CD8-positive, alpha-beta memory T cell (primary cell): ENCODE data around the gene EIF3F. TPM values are rescaled to one million over a fixed set of nuclear protein-coding genes. Genes with fewer than 3 reads are reported as not detected.
A peak's percentile ranks its signal among the peaks of the same experiment; 100 is the strongest.

Experiments used
- CTCF ChIA-PET: fragments of 350-600 bp; sonication (Branson Sonifier 250); formaldehyde crosslinking; loops from one replicate; lab custom pipeline; 2021; ENCODE audit warnings: antibody characterized with exemption; lab: Charles Lee
- POLR2A ChIA-PET: fragments of 350-600 bp; sonication (Branson Sonifier 250); formaldehyde crosslinking; loops from one replicate; lab custom pipeline; 2021; ENCODE audit warnings: antibody characterized with exemption; lab: Charles Lee
- DNase-seq, 5 donors: peaks; one replicate each; pipeline versions ENCODE4 v3.0.0 to v3.0.0-alpha.2; 2020 to 2022; ENCODE audit warnings: mixed read lengths in 1 of 5
- H3K27ac ChIP-seq: one replicate; pipeline ENCODE4 v1.7.0; 2013; ENCODE audit warnings: low read depth, mild to moderate bottlenecking, low read length, moderate library complexity
- H3K27me3 ChIP-seq: 2 replicates; pipeline ENCODE4 v1.7.0; 2013; ENCODE audit warnings: low read length, mild to moderate bottlenecking; ENCODE audit not compliant: insufficient read depth, poor library complexity, severe bottlenecking
- H3K36me3 ChIP-seq: 2 replicates; pipeline ENCODE4 v1.7.0; 2013; ENCODE audit warnings: mild to moderate bottlenecking, low read length, moderate library complexity; ENCODE audit not compliant: insufficient read depth
- H3K4me1 ChIP-seq: 2 replicates; pipeline ENCODE4 v1.7.0; 2013; ENCODE audit warnings: mild to moderate bottlenecking, low read length, moderate library complexity; ENCODE audit not compliant: insufficient read depth
- H3K4me3 ChIP-seq: 2 replicates; pipeline ENCODE4 v1.7.0; 2013; ENCODE audit warnings: mild to moderate bottlenecking, low read length
- H3K9me3 ChIP-seq: 2 replicates; pipeline ENCODE4 v1.7.0; 2013; ENCODE audit warnings: mild to moderate bottlenecking, low read length
- H3K27ac Mint-ChIP-seq, 8 donors: one replicate each; pipeline ENCODE4 v1.8.0; 2020 to 2021; ENCODE audit warnings: mixed read lengths in 8 of 8, mild to moderate bottlenecking in 6 of 8, inconsistent platforms in 3 of 8, moderate library complexity in 3 of 8
- H3K27me3 Mint-ChIP-seq, 2 donors: one replicate each; pipeline ENCODE4 v1.8.0; 2020 to 2021; ENCODE audit warnings: mixed read lengths in 2 of 2, mild to moderate bottlenecking in 1 of 2, moderate library complexity in 1 of 2
- H3K36me3 Mint-ChIP-seq, 3 donors: one replicate each; pipeline ENCODE4 v1.8.0; 2020 to 2021; ENCODE audit warnings: mixed read lengths in 3 of 3, inconsistent platforms in 1 of 3, mild to moderate bottlenecking in 1 of 3
- H3K4me1 Mint-ChIP-seq, 3 donors: one replicate each; pipeline ENCODE4 v1.8.0; 2020 to 2021; ENCODE audit warnings: mixed read lengths in 3 of 3, inconsistent platforms in 1 of 3, mild to moderate bottlenecking in 1 of 3
- H3K4me3 Mint-ChIP-seq, 7 donors: one replicate each; pipeline ENCODE4 v1.8.0; 2020 to 2021; ENCODE audit warnings: mixed read lengths in 7 of 7, mild to moderate bottlenecking in 6 of 7, moderate library complexity in 4 of 7, inconsistent platforms in 2 of 7
- H3K9me3 Mint-ChIP-seq, 5 donors: one replicate each; pipeline ENCODE4 v1.8.0; 2020 to 2022; ENCODE audit warnings: mixed read lengths in 5 of 5, mild to moderate bottlenecking in 3 of 5, moderate library complexity in 2 of 5, inconsistent platforms in 1 of 5
- polyA plus RNA-seq: library from polyadenylated mRNA; unstranded; fragments of 300-500 nt; fragmentation: Illumina TruSeq; gene quantifications from one replicate; pipeline ENCODE4 v1.2.3, GENCODE V29; 2021
- total RNA-seq, 2 experiments: library from RNA; stranded (reverse); gene quantifications; one replicate each; pipeline ENCODE4 v1.2.3, GENCODE V29; 2021

The EIF3F gene
- total RNA-seq, result 100 to 1,000 TPM; 294 to 306 TPM
- polyA plus RNA-seq, result 359 TPM

GRCh38 chr11:7986768-7987559 lies at the start of gene EIF3F:
EIF3F (plus strand) TSS chr11:7987337; CDS start chr11:7987353, 16 bp downstream.
- Mint-ChIP-seq H3K4me3 (peak within 1 kb of the TSS; percentile 76 to 92 (median 92)), H3K27me3 (peaks cover 0 to 3% of the 10 kb centered on the region in 2 donors), H3K36me3 (peaks cover 0 to 37% (median 3%) of the 10 kb centered on the region in 3 donors), H3K27ac (peak within 1 kb of the TSS; percentile 79 to 99 (median 98)), H3K9me3 (no peaks in the 10 kb centered on the region), H3K4me1 (peaks cover 47 to 55% (median 54%) of the 10 kb centered on the region in 3 donors)
- H3K9me3 ChIP-seq, result no peaks in the 10 kb centered on the region
- CTCF ChIA-PET, result interaction anchor here (0.7 to 2.1 kb wide), 18 partner anchors 9 to 1505 kb away, joined by 3 to 34 read pairs (median 3); partner anchors contain the start of genes RPL27A, TIMM10B and TRIM66
- H3K4me3 ChIP-seq, result peak within 1 kb of the TSS; percentile 77
- H3K4me1 ChIP-seq, result peaks cover 34% of the 10 kb centered on the region
- H3K27ac ChIP-seq, result peak within 1 kb of the TSS; percentile 65
- peaks cover 16% of the 10 kb centered on the region for H3K36me3 ChIP-seq
- no peaks in the 10 kb centered on the region for H3K27me3 ChIP-seq
- POLR2A ChIA-PET, result interaction anchor here (0.6 to 1.2 kb wide), 3 partner anchors 32 to 1753 kb away, joined by 3 to 5 read pairs (median 4); partner anchors contain the start of gene FHIP1B
- peak; percentile 77 to 95 (median 94) for DNase-seq

DNA sequence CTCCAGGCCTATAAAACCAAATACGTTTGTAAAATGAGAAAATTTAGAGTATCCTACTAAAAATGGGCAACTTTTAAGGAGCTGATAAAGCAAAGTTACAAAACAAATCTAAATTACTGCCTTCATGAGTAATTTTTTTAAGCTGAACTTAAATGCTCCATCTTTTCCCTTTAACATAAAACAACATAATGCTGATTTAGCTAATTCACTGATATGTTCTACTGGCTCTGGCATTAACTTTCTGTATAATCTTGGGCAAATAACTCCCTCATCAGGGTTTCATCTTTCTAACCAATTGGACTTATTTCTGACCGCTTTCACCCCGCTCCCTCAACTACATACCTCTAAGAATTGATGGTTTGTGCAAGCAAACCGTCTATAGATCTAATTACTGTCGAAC lies 46.0 kb upstream of the EIF3F start:
- Mint-ChIP-seq H3K9me3 (peaks cover 17 to 22% (median 21%) of the 10 kb centered on the region in 5 donors), H3K4me3 (no peak overlapping the region), H3K4me1 (no peaks in the 10 kb centered on the region), H3K27me3 (peaks cover 4 to 21% of the 10 kb centered on the region in 2 donors), H3K36me3 (no peaks in the 10 kb centered on the region), H3K27ac (no peak overlapping the region)
- Histone ChIP-seq H3K36me3 (no peaks in the 10 kb centered on the region), H3K4me3 (no peak overlapping the region), H3K9me3 (peaks cover 7% of the 10 kb centered on the region), H3K27ac (no peak overlapping the region), H3K27me3 (no peaks in the 10 kb centered on the region), H3K4me1 (no peaks in the 10 kb centered on the region)
- no peak for DNase-seq
- ChIA-PET POLR2A (no interaction called here), CTCF (no interaction called here)

DNA sequence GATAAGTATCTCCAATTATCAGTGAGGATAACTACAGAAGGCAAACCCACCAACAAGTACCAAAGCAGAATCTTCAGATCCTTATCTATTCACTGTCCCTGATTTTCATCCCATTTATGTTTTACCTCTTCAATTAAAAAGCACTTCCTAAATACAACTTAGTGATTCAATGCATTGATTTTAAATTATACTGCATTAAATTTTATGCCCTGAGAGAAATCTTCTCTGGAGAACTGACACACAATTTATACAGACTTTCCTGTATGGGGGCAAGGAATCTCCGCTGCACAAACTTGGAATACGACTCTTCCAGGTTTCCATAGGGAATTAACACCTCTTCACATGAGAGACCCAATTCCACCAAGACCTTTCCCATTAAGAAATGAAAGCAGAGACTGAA lies 45.5 kb upstream of the EIF3F start, which contains the start of gene OR10A3:
OR10A3 (minus strand) TSS at position 101 of the 400 bp plus-strand sequence. CDS start 2,188 bp downstream, outside the sequence.
- CTCF ChIA-PET, result no interaction called here
- Mint-ChIP-seq H3K4me1 (no peaks in the 10 kb centered on the region), H3K27me3 (peaks cover 0 to 17% of the 10 kb centered on the region in 2 donors), H3K4me3 (no peak within 1 kb of the TSS), H3K27ac (peak within 1 kb of the TSS in 1 of 8 donors; percentile 18), H3K9me3 (peaks cover 17 to 22% (median 21%) of the 10 kb centered on the region in 5 donors), H3K36me3 (no peaks in the 10 kb centered on the region)
- Histone ChIP-seq H3K27ac (no peak within 1 kb of the TSS), H3K4me1 (no peaks in the 10 kb centered on the region), H3K4me3 (no peak within 1 kb of the TSS), H3K36me3 (no peaks in the 10 kb centered on the region), H3K9me3 (peaks cover 7% of the 10 kb centered on the region), H3K27me3 (no peaks in the 10 kb centered on the region)
- POLR2A ChIA-PET, result no interaction called here
- no peak for DNase-seq

DNA sequence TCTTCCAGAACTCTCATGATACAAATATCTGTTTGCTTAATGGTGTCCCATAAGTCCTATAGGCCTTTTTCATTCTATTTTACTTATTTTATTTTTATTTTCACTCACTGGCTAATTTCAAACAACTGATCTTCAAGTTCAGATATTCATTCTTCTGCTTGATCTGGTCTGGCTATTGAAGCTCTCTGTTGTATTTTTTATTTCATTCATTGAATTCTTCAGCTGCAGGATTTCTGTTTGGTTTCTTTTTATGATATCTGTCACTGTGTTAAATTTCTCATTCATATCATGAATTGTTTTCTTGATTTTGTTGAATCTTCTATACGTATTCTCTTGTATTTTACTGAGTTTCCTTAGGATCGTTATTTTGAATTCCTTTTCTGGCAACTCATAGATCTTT lies 43.0 kb upstream of the EIF3F start:
- ChIA-PET POLR2A (no interaction called here), CTCF (no interaction called here)
- Histone ChIP-seq H3K27me3 (no peaks in the 10 kb centered on the region), H3K9me3 (peaks cover 7% of the 10 kb centered on the region), H3K4me1 (no peaks in the 10 kb centered on the region), H3K4me3 (no peak overlapping the region), H3K36me3 (no peaks in the 10 kb centered on the region), H3K27ac (no peak overlapping the region)
- H3K4me3 Mint-ChIP-seq, result no peak overlapping the region
- no peak overlapping the region for H3K27ac Mint-ChIP-seq
- H3K27me3 Mint-ChIP-seq, result peaks cover 0 to 23% of the 10 kb centered on the region in 2 donors
- no peaks in the 10 kb centered on the region for H3K4me1 Mint-ChIP-seq
- DNase-seq, result no peak
- no peaks in the 10 kb centered on the region for H3K36me3 Mint-ChIP-seq
- H3K9me3 Mint-ChIP-seq, result peaks cover 17 to 22% (median 21%) of the 10 kb centered on the region in 5 donors

DNA sequence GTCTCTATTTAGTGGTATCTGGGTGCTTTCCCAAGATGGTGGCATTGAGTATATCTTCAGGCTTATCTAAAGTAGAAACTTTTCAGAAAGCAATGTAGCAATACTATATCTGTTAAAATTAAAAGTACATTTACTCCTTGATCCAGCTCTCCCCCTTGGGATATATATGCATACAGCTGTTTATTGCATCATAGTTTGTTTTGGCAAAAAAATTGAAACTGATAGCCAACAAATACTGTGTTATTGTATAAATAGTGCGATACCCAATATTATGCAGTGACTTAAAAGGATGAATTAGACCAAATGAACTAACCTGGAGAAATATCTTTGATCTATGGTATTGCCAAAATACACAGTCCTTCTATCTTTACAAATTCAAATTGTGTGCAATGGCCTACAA lies 37.2 kb upstream of the EIF3F start:
- H3K27ac Mint-ChIP-seq, result no peak overlapping the region
- CTCF ChIA-PET, result no interaction called here
- Histone ChIP-seq H3K27me3 (peaks cover 3% of the 10 kb centered on the region), H3K27ac (no peak overlapping the region), H3K36me3 (no peaks in the 10 kb centered on the region), H3K9me3 (no peaks in the 10 kb centered on the region), H3K4me3 (no peak overlapping the region), H3K4me1 (no peaks in the 10 kb centered on the region)
- H3K4me3 Mint-ChIP-seq, result no peak overlapping the region
- peaks cover 0 to 2% (median 0%) of the 10 kb centered on the region in 5 donors for H3K9me3 Mint-ChIP-seq
- H3K4me1 Mint-ChIP-seq, result no peaks in the 10 kb centered on the region
- DNase-seq, result no peak
- POLR2A ChIA-PET, result no interaction called here
- H3K27me3 Mint-ChIP-seq, result peaks cover 4 to 29% of the 10 kb centered on the region in 2 donors
- H3K36me3 Mint-ChIP-seq, result no peaks in the 10 kb centered on the region

GRCh38 chr11:7955191-7955590 lies 31.9 kb upstream of the EIF3F start:
- H3K36me3 ChIP-seq, result no peaks in the 10 kb centered on the region
- H3K27me3 ChIP-seq, result peaks cover 3% of the 10 kb centered on the region
- no peak overlapping the region for H3K4me3 ChIP-seq
- Mint-ChIP-seq H3K27me3 (peaks cover 4 to 30% of the 10 kb centered on the region in 2 donors), H3K4me3 (no peak overlapping the region), H3K9me3 (peaks cover 0 to 4% (median 0%) of the 10 kb centered on the region in 5 donors), H3K4me1 (no peaks in the 10 kb centered on the region), H3K27ac (no peak overlapping the region), H3K36me3 (no peaks in the 10 kb centered on the region)
- no peak overlapping the region for H3K27ac ChIP-seq
- no peaks in the 10 kb centered on the region for H3K4me1 ChIP-seq
- no peaks in the 10 kb centered on the region for H3K9me3 ChIP-seq
- ChIA-PET POLR2A (no interaction called here), CTCF (no interaction called here)
- DNase-seq, result no peak

DNA sequence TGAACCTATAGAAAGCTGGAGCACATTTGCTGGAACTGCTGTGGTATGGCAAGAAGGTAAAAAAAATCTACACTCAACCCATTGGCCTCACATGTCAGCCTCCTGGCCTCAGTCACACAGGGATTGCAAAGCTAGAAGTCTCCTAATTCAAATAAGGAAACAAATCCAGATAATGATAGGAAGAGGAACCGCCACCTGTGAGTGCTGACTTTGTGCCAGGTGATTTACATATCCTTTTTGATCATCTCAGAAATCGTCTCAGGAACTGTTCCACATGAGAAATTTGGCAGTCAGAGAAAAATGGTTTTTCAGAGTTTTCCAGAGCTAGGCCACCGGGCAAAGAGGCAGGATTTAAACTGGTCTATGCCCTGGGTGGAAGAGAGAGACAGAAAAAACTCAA lies 22.9 kb upstream of the EIF3F start:
- POLR2A ChIA-PET, result no interaction called here
- H3K27ac Mint-ChIP-seq, result no peak overlapping the region

DNA sequence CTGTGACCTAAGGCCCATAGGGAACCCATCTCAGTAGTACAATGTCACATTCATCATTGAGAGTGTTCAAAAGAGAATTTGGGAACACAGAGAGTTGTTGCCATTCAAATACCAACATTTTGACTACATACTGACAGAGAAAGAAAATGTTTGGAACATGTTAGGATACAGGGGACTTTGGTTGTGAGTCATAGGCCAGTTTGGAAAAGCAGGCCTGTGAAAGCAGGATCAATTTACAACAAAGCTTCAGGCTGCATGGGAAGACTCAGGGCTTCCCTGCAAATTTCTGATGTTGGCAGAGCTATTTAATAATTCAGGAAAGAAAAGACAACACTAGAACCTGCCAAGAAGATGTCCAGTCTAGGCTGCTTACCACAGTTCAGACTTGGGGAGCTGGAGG lies 22.3 kb upstream of the EIF3F start:
- Histone ChIP-seq H3K4me1 (no peaks in the 10 kb centered on the region), H3K9me3 (no peaks in the 10 kb centered on the region), H3K4me3 (no peak overlapping the region), H3K36me3 (no peaks in the 10 kb centered on the region), H3K27me3 (no peaks in the 10 kb centered on the region), H3K27ac (no peak overlapping the region)
- no peak for DNase-seq
- Mint-ChIP-seq H3K27me3 (peaks cover 4 to 33% of the 10 kb centered on the region in 2 donors), H3K9me3 (peaks cover 0 to 1% (median 0%) of the 10 kb centered on the region in 5 donors), H3K36me3 (no peaks in the 10 kb centered on the region), H3K4me1 (no peaks in the 10 kb centered on the region), H3K4me3 (no peak overlapping the region), H3K27ac (no peak overlapping the region)
- POLR2A ChIA-PET, result no interaction called here
- CTCF ChIA-PET, result interaction anchor here (1.8 kb wide), 1 partner anchor 10 kb away, joined by 4 read pairs; no protein-coding TSS in a partner anchor

More for the DNA sequence above, 22.9 kb upstream of the EIF3F start:
- Mint-ChIP-seq H3K4me1 (no peaks in the 10 kb centered on the region), H3K36me3 (no peaks in the 10 kb centered on the region), H3K27me3 (peaks cover 4 to 39% of the 10 kb centered on the region in 2 donors), H3K4me3 (no peak overlapping the region), H3K9me3 (peaks cover 0 to 1% (median 0%) of the 10 kb centered on the region in 5 donors)
- Histone ChIP-seq H3K4me3 (no peak overlapping the region), H3K9me3 (no peaks in the 10 kb centered on the region), H3K27me3 (no peaks in the 10 kb centered on the region), H3K36me3 (no peaks in the 10 kb centered on the region), H3K27ac (no peak overlapping the region), H3K4me1 (no peaks in the 10 kb centered on the region)
- CTCF ChIA-PET, result no interaction called here
- DNase-seq, result no peak
